ENCODE results near the gene MT1A. TPM values are rescaled to one million over a fixed set of nuclear protein-coding genes. Genes with fewer than 3 reads are reported as not detected.

MT1A gene
- total and polyA plus RNA-seq, 4 donors = 1.1 to 438 (median 51.5) TPM

DNA sequence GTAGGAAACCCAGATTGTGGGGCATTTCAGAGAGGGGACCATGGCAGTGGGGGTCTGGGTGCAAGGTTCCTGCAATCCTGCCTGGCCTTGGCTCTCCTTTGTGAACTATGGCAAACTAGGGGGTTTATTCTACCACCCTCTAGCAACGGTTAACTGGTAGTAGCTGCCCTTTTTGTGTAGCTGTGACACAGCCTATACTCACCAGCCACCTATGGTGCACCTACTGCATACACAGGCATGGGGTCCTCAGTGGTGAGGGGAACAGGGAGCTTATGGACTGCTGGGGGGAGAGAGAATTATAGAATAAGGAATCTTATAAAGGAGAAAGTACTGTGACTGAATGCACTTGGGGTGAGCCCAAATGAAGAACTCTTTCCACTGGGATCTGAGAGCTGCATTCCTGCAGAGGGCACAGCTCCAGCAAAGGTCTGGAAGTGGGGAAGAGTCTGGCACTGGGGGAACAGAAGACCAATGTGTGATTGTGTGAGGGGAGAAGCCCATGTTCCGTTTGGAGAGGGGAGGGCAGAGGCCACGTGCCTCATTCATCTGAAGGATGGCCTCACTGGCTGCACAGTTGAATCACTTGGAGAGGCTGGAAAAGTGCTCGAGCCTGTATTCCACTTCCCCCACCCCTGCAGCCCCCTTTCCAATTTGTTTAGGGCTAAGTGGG, 45.9 kb downstream of the MT1A start:
- no peak for DNase-seq
- no peaks in the 10 kb centered on the region for H3K27me3 ChIP-seq (ENCODE audit: control insufficient read depth in 3 of 3, insufficient read depth in 3 of 3, low read length in 2 of 3)
- 80 to 94% methylated on average over 4 of the region's 4 CpGs for WGBS, 2 donors
- TF ChIP-seq, protein P1, sequence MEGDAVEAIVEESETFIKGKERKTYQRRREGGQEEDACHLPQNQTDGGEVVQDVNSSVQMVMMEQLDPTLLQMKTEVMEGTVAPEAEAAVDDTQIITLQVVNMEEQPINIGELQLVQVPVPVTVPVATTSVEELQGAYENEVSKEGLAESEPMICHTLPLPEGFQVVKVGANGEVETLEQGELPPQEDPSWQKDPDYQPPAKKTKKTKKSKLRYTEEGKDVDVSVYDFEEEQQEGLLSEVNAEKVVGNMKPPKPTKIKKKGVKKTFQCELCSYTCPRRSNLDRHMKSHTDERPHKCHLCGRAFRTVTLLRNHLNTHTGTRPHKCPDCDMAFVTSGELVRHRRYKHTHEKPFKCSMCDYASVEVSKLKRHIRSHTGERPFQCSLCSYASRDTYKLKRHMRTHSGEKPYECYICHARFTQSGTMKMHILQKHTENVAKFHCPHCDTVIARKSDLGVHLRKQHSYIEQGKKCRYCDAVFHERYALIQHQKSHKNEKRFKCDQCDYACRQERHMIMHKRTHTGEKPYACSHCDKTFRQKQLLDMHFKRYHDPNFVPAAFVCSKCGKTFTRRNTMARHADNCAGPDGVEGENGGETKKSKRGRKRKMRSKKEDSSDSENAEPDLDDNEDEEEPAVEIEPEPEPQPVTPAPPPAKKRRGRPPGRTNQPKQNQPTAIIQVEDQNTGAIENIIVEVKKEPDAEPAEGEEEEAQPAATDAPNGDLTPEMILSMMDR (IDR thresholded peaks at IDR 0.05; ENCODE audit: control extremely low read depth, extremely low read depth) = no peak
- no peak for ATAC-seq (ENCODE audit: insufficient read depth, low FRiP score)
- H3K36me3 ChIP-seq (ENCODE audit: control insufficient read depth in 4 of 4, insufficient read depth in 4 of 4, low read length in 4 of 4) = peaks cover 0 to 2% (median 0%) of the 10 kb centered on the region in 4 donors
- no peak overlapping the region for H3K9ac ChIP-seq (ENCODE audit: insufficient read depth in 1 of 2, low read length in 2 of 2)
- no peaks in the 10 kb centered on the region for H3K9me3 ChIP-seq (ENCODE audit: control insufficient read depth in 4 of 4, insufficient read depth in 3 of 4, low read length in 3 of 4)
- H3K4me3 ChIP-seq = no peak overlapping the region
- peaks cover 0 to 15% (median 2%) of the 10 kb centered on the region in 5 donors for H3K4me1 ChIP-seq (ENCODE audit: control insufficient read depth in 5 of 5, insufficient read depth in 5 of 5, low read length in 5 of 5)
- no peak overlapping the region for H3K27ac ChIP-seq (ENCODE audit: low read depth in 1 of 2, low read length in 1 of 2)

- H3K4me3 ChIP-seq = no peak overlapping the region
- H3K9ac ChIP-seq (ENCODE audit: insufficient read depth in 1 of 2, low read length in 2 of 2) = no peak overlapping the region
- WGBS, 2 donors = 89 to 90% methylated on average over 4 of the region's 4 CpGs
- H3K27me3 ChIP-seq (ENCODE audit: control insufficient read depth in 3 of 3, insufficient read depth in 3 of 3, low read length in 2 of 3) = no peaks in the 10 kb centered on the region
- H3K36me3 ChIP-seq (ENCODE audit: control insufficient read depth in 4 of 4, insufficient read depth in 4 of 4, low read length in 4 of 4) = peaks cover 0 to 2% (median 0%) of the 10 kb centered on the region in 4 donors
- H3K4me1 ChIP-seq (ENCODE audit: control insufficient read depth in 5 of 5, insufficient read depth in 5 of 5, low read length in 5 of 5) = peaks cover 0 to 15% (median 2%) of the 10 kb centered on the region in 5 donors
- H3K27ac ChIP-seq (ENCODE audit: low read depth in 1 of 2, low read length in 1 of 2) = no peak overlapping the region
- DNase-seq (no peak), ATAC-seq (ENCODE audit: insufficient read depth, low FRiP score) (no peak)
- no peaks in the 10 kb centered on the region for H3K9me3 ChIP-seq (ENCODE audit: control insufficient read depth in 4 of 4, insufficient read depth in 3 of 4, low read length in 3 of 4)
- TF ChIP-seq, protein P1 (IDR thresholded peaks at IDR 0.05; ENCODE audit: control extremely low read depth, extremely low read depth) = no peak
These were observed 46.6 kb downstream of the MT1A start for GRCh38 chr16:56684926-56685590.

GRCh38 chr16:56686758-56687157, 48.3 kb downstream of the MT1A start:
- ATAC-seq (ENCODE audit: insufficient read depth, low FRiP score) = no peak
- Histone ChIP-seq H3K4me3 (no peak overlapping the region), H3K9me3 (ENCODE audit: control insufficient read depth in 4 of 4, insufficient read depth in 3 of 4, low read length in 3 of 4) (no peaks in the 10 kb centered on the region), H3K9ac (ENCODE audit: insufficient read depth in 1 of 2, low read length in 2 of 2) (no peak overlapping the region), H3K27ac (ENCODE audit: low read depth in 1 of 2, low read length in 1 of 2) (no peak overlapping the region), H3K27me3 (ENCODE audit: control insufficient read depth in 3 of 3, insufficient read depth in 3 of 3, low read length in 2 of 3) (no peaks in the 10 kb centered on the region), H3K36me3 (ENCODE audit: control insufficient read depth in 4 of 4, insufficient read depth in 4 of 4, low read length in 4 of 4) (peaks cover 0 to 2% (median 0%) of the 10 kb centered on the region in 4 donors), H3K4me1 (ENCODE audit: control insufficient read depth in 5 of 5, insufficient read depth in 5 of 5, low read length in 5 of 5) (peaks cover 0 to 15% (median 2%) of the 10 kb centered on the region in 5 donors)
- WGBS, 2 donors = 97% methylated on average over 7 of the region's 7 CpGs
- no peak for DNase-seq
- TF ChIP-seq, protein P1 (IDR thresholded peaks at IDR 0.05; ENCODE audit: control extremely low read depth, extremely low read depth) = no peak
